HS-5 (cell line): ENCODE results near the gene LGALSL.

Experiments used
- DNase-seq: peaks from one replicate; pipeline ENCODE4 v3.0.0-alpha.2; 2012; ENCODE audit warnings: low read depth

The LGALSL gene

GRCh38 chr2:64498438-64498837, 44.5 kb downstream of the LGALSL start:
- DNase-seq, result no peak

GRCh38 chr2:64500549-64500948, 46.6 kb downstream of the LGALSL start:
- no peak for DNase-seq

- no peak for DNase-seq
These were observed 48.0 kb downstream of the LGALSL start for GRCh38 chr2:64501946-64502345.

- DNase-seq, result no peak
These were observed 48.9 kb downstream of the LGALSL start for GRCh38 chr2:64502860-64503259.

- no peak for DNase-seq
These were observed 51.1 kb downstream of the LGALSL start for GRCh38 chr2:64504774-64505720.

GRCh38 chr2:64506686-64507085, 52.7 kb downstream of the LGALSL start:
- no peak for DNase-seq
